GM12878 (cell line): ENCODE results near the gene SLC12A6. TPM values are rescaled to one million over a fixed set of nuclear protein-coding genes. Genes with fewer than 3 reads are reported as not detected.

Source experiments
- BMI1 ChIP-seq: fragments of 450-650 bp; IDR thresholded peaks from 2 replicates; pipeline ENCODE4 v1.6.1; 2016; ENCODE audit warnings: mild to moderate bottlenecking, moderate library complexity, borderline replicate concordance
- CBFB ChIP-seq: IDR thresholded peaks from 2 replicates; pipeline ENCODE4 v1.6.1; 2016; ENCODE audit warnings: antibody characterized with exemption, low read depth
- E2F4 ChIP-seq: IDR thresholded peaks from 2 replicates; pipeline ENCODE4 v1.6.1; 2012; ENCODE audit warnings: low read depth, low read length, improper control_type of control experiment
- ETV6 ChIP-seq, 2 experiments: fragments of 450-650 bp in 1 of 2; IDR thresholded peaks in 1 of 2; conservative IDR thresholded peaks in 1 of 2; 2 replicates each; pipeline ENCODE4 v1.6.1; 2014; ENCODE audit warnings: antibody characterized with exemption in 1 of 2, borderline replicate concordance in 1 of 2, low read depth in 1 of 2, mild to moderate bottlenecking in 1 of 2, moderate library complexity in 1 of 2
- HDAC6 ChIP-seq: fragments of 200-600 bp; sonication (generic); IDR thresholded peaks from one replicate; pipeline ENCODE4 v1.8.0; 2017; ENCODE audit warnings: antibody characterized with exemption; ENCODE audit not compliant: unreplicated experiment
- LARP7 ChIP-seq: fragments of 450-650 bp; IDR thresholded peaks from 2 replicates; pipeline ENCODE4 v1.6.1; 2017; ENCODE audit warnings: mild to moderate bottlenecking
- MAX ChIP-seq: IDR thresholded peaks from 2 replicates; pipeline ENCODE4 v1.6.1; 2012; ENCODE audit warnings: low read depth, low read length, improper control_type of control experiment
- NFYA ChIP-seq: IDR thresholded peaks from 2 replicates; pipeline ENCODE4 v1.6.1; 2011; ENCODE audit warnings: low read depth, mild to moderate bottlenecking, low read length, improper control_type of control experiment, borderline replicate concordance
- POLR2AphosphoS5 ChIP-seq: IDR thresholded peaks from 2 replicates; pipeline ENCODE4 v1.6.1; 2011; ENCODE audit warnings: mild to moderate bottlenecking, low read length, inconsistent platforms
- REST ChIP-seq: IDR thresholded peaks from 2 replicates; pipeline ENCODE4 v1.6.1; 2012; ENCODE audit warnings: mild to moderate bottlenecking, low read depth, low read length
- SKIL ChIP-seq: fragments of 450-650 bp; IDR thresholded peaks from 2 replicates; pipeline ENCODE4 v1.6.1; 2017; ENCODE audit warnings: mild to moderate bottlenecking, low read depth, inconsistent platforms; ENCODE audit not compliant: poor library complexity, severe bottlenecking
- SMAD1 ChIP-seq: fragments of 450-650 bp; IDR thresholded peaks from 2 replicates; pipeline ENCODE4 v1.6.1; 2018; ENCODE audit warnings: mild to moderate bottlenecking, low read depth; ENCODE audit not compliant: partially characterized antibody
- SMARCA5 ChIP-seq: fragments of 450-650 bp; IDR thresholded peaks from 2 replicates; pipeline ENCODE4 v1.6.1; 2017; ENCODE audit warnings: mild to moderate bottlenecking
- SP1 ChIP-seq: IDR thresholded peaks from one replicate; pipeline ENCODE4 v1.6.1; 2011; ENCODE audit warnings: low read depth, low read length
- SUZ12 ChIP-seq: fragments of 200-600 bp; sonication (generic); IDR thresholded peaks from one replicate; pipeline ENCODE4 v1.6.1; 2018; ENCODE audit warnings: antibody characterized with exemption, mild to moderate bottlenecking; ENCODE audit not compliant: unreplicated experiment
- ZBTB4 ChIP-seq: fragments of 450-650 bp; formaldehyde crosslinking; IDR thresholded peaks from 2 replicates; pipeline ENCODE4 v1.4.0; 2022; ENCODE audit warnings: mild to moderate bottlenecking, moderate library complexity
- ZNF24 ChIP-seq: fragments of 450-650 bp; IDR thresholded peaks from 2 replicates; pipeline ENCODE4 v1.6.1; 2017; ENCODE audit warnings: antibody characterized with exemption, mild to moderate bottlenecking
- ZNF274 ChIP-seq: IDR thresholded peaks from one replicate; pipeline ENCODE4 v1.8.0; 2011; ENCODE audit not compliant: insufficient read length, insufficient read depth
- ZNF384 ChIP-seq: IDR thresholded peaks from 2 replicates; pipeline ENCODE4 v1.6.1; 2012; ENCODE audit warnings: low read depth, mild to moderate bottlenecking, low read length, improper control_type of control experiment, borderline replicate concordance
- polyA plus RNA-seq, 11 experiments: library from polyadenylated mRNA; depleted of rRNA in 4 of 11; unstranded in 6 of 11; stranded (reverse) in 5 of 11; fragments of >200 nt; fragmentation: Nextera tagmentation in 4 of 11; fragmentation: Illumina TruSeq in 1 of 11; extraction: Ambion mirVana in 4 of 11; extraction: Trizol in 1 of 11; gene quantifications; 1 replicate in 1 of 11; 2 replicates in 10 of 11; pipeline versions ENCODE4 v1.2.1 to v1.2.3, GENCODE V29; 2011 to 2016; ENCODE audit warnings: inconsistent platforms in 2 of 11, missing spikeins in 2 of 11, low read depth in 1 of 11
- total RNA-seq, 4 experiments: library from RNA; depleted of rRNA in 3 of 4; stranded (reverse); fragments of >200 nt in 3 of 4; fragmentation: Illumina TruSeq in 1 of 4; extraction: Trizol in 1 of 4; gene quantifications; 2 replicates each; pipeline versions ENCODE4 v1.2.1 to v1.2.3, GENCODE V29; 2013 to 2021

Gene SLC12A6
- total and polyA plus RNA-seq, 10 of the 15 experiments (the other 5 are each of a cell fraction or from before 2014, with no cell fraction given): 4.7 to 94.4 (median 34.2) TPM

GRCh38 chr15:34318277-34319079, 19.1 kb downstream of the SLC12A6 start (continued):
- TF ChIP-seq ZBTB4 (CRISPR knock-in tag) (no peak), E2F4 (no peak), BMI1 (no peak), HDAC6 (no peak), ETV6 (conservative IDR thresholded peaks at IDR 0.05 in 1 of 2, IDR thresholded peaks at IDR 0.05 in 1 of 2; ENCODE audit: borderline replicate concordance in 1 of 2, low read depth in 1 of 2) (no peak), NFYA (no peak), SKIL (peak; percentile 34), ZNF384 (no peak), CBFB (peak; percentile 45; the same call in 1 of the 2 replicates), REST (no peak), ZNF274 (no peak), SMARCA5 (no peak), SMAD1 (no peak), SP1 (no peak), POLR2AphosphoS5 (peak; percentile 70), ZNF24 (no peak), LARP7 (no peak), MAX (peak; percentile 60; the same call in 1 of the 2 replicates), SUZ12 (no peak)
